ENCODE results near the gene KCNK4. TPM values are rescaled to one million over a fixed set of nuclear protein-coding genes. Genes with fewer than 3 reads are reported as not detected.
A peak's percentile ranks its signal among the peaks of the same experiment; 100 is the strongest.

KCNK4 gene
- total and polyA plus RNA-seq, 2 of the 13 experiments (the other 11 are each of a cell fraction or from before 2014, with no cell fraction given): not detected

GRCh38 chr11:64331569-64332371 lies 40.7 kb downstream of the KCNK4 start (continued):
- TF ChIP-seq SNAPC4 (CRISPR knock-in tag; IDR thresholded peaks at IDR 0.05): no peak
- TF ChIP-seq ELK4 (CRISPR knock-in tag; IDR thresholded peaks at IDR 0.05; ENCODE audit: borderline replicate concordance): no peak
- 0 out of 2 replicates have a peak, but pooled peaks have one; percentile 49 for TF ChIP-seq ZNF225 (CRISPR knock-in tag; IDR thresholded peaks at IDR 0.05)
- TF ChIP-seq CENPT (CRISPR knock-in tag; IDR thresholded peaks at IDR 0.05; ENCODE audit: low read depth): no peak
- no peak for TF ChIP-seq SOX13 (IDR thresholded peaks at IDR 0.05)
- peak in 1 of 2 experiments; percentile 4; a peak in 1 of 4 replicates for TF ChIP-seq SOX13 (CRISPR knock-in tag; conservative IDR thresholded peaks at IDR 0.05 in 1 of 2, IDR thresholded peaks at IDR 0.05 in 1 of 2)
- TF ChIP-seq ZNF790 (CRISPR knock-in tag; IDR thresholded peaks at IDR 0.05; ENCODE audit: borderline replicate concordance): no peak
- no peak for TF ChIP-seq NFKBIZ (CRISPR knock-in tag; IDR thresholded peaks at IDR 0.05)
- TF ChIP-seq, protein P1, sequence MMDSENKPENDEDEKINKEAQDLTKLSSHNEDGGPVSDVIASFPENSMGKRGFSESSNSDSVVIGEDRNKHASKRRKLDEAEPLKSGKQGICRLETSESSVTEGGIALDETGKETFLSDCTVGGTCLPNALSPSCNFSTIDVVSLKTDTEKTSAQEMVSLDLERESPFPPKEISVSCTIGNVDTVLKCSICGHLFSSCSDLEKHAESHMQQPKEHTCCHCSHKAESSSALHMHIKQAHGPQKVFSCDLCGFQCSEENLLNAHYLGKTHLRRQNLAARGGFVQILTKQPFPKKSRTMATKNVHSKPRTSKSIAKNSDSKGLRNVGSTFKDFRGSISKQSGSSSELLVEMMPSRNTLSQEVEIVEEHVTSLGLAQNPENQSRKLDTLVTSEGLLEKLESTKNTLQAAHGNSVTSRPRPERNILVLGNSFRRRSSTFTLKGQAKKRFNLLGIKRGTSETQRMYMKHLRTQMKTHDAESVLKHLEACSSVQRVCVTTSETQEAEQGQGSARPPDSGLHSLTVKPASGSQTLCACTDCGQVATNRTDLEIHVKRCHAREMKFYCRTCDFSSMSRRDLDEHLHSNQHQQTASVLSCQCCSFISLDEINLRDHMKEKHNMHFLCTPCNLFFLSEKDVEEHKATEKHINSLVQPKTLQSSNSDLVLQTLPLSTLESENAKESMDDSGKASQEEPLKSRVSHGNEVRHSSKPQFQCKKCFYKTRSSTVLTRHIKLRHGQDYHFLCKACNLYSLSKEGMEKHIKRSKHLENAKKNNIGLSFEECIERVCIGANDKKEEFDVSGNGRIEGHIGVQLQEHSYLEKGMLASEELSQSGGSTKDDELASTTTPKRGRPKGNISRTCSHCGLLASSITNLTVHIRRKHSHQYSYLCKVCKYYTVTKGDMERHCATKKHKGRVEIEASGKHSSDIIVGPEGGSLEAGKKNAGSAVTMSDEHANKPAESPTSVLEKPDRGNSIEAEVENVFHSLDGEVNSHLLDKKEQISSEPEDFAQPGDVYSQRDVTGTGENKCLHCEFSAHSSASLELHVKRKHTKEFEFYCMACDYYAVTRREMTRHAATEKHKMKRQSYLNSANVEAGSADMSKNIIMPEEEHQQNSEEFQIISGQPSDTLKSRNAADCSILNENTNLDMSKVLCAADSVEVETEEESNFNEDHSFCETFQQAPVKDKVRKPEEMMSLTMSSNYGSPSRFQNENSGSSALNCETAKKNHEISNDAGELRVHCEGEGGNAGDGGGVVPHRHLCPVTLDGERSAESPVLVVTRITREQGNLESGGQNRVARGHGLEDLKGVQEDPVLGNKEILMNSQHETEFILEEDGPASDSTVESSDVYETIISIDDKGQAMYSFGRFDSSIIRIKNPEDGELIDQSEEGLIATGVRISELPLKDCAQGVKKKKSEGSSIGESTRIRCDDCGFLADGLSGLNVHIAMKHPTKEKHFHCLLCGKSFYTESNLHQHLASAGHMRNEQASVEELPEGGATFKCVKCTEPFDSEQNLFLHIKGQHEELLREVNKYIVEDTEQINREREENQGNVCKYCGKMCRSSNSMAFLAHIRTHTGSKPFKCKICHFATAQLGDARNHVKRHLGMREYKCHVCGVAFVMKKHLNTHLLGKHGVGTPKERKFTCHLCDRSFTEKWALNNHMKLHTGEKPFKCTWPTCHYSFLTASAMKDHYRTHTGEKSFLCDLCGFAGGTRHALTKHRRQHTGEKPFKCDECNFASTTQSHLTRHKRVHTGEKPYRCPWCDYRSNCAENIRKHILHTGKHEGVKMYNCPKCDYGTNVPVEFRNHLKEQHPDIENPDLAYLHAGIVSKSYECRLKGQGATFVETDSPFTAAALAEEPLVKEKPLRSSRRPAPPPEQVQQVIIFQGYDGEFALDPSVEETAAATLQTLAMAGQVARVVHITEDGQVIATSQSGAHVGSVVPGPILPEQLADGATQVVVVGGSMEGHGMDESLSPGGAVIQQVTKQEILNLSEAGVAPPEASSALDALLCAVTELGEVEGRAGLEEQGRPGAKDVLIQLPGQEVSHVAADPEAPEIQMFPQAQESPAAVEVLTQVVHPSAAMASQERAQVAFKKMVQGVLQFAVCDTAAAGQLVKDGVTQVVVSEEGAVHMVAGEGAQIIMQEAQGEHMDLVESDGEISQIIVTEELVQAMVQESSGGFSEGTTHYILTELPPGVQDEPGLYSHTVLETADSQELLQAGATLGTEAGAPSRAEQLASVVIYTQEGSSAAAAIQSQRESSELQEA (CRISPR knock-in tag; IDR thresholded peaks at IDR 0.05; ENCODE audit: not compliant biosample characterization): no peak
- TF ChIP-seq THAP7 (CRISPR knock-in tag; IDR thresholded peaks at IDR 0.05): no peak
- no peak for TF ChIP-seq ZNF780A (CRISPR knock-in tag; IDR thresholded peaks at IDR 0.05)
- no peak for TF ChIP-seq ZNF577 (CRISPR knock-in tag; IDR thresholded peaks at IDR 0.05; ENCODE audit: borderline replicate concordance, low read depth)
- TF ChIP-seq ZMAT3 (CRISPR knock-in tag; conservative IDR thresholded peaks at IDR 0.05): no peak

Data from HepG2 (cell line).